Activated T-helper 2 cell treated with anti-CD3 and anti-CD28 coated beads, Interferon-gamma antibody, Interleukin-2, Interleukin-4, amounts not matched to agents 10 μg/mL and 5 μg/mL and 100 μg/mL, durations not matched to agents 14 hours and 24 hours and 36 hours (primary cell): ENCODE results near the gene DNAJC6. TPM values are rescaled to one million over a fixed set of nuclear protein-coding genes. Genes with fewer than 3 reads are reported as not detected.
"Not testable (repeated sequence)": the region's sequence is repeated elsewhere in the genome, so short reads cannot be mapped to it uniquely, and the experiment has no call there.

Experiments used
- DNase-seq: peaks from one replicate; pipeline ENCODE4 v3.0.0; 2021; ENCODE audit warnings: low spot score
- H3K27ac Mint-ChIP-seq: one replicate; pipeline ENCODE4 v1.8.0; 2021; ENCODE audit warnings: mixed read lengths
- H3K27me3 Mint-ChIP-seq: one replicate; pipeline ENCODE4 v1.8.0; 2021; ENCODE audit warnings: low read depth, mixed read lengths
- H3K36me3 Mint-ChIP-seq: one replicate; pipeline ENCODE4 v1.8.0; 2021; ENCODE audit warnings: low read depth, mixed read lengths
- H3K4me1 Mint-ChIP-seq: one replicate; pipeline ENCODE4 v1.8.0; 2021; ENCODE audit warnings: low read depth, mixed read lengths
- H3K4me3 Mint-ChIP-seq: one replicate; pipeline ENCODE4 v1.8.0; 2021; ENCODE audit warnings: low read depth, mild to moderate bottlenecking, moderate library complexity, mixed read lengths
- H3K9me3 Mint-ChIP-seq: one replicate; pipeline ENCODE4 v1.8.0; 2021; ENCODE audit warnings: mixed read lengths
- intact Hi-C: fragments of 100-400 bp; cut with micrococcal nuclease; formaldehyde crosslinking; loops from one replicate; pipeline ENCODE4 v1.15.1; 2023
- total RNA-seq: library from RNA; stranded (reverse); gene quantifications from 2 replicates; pipeline ENCODE4 v1.2.3, GENCODE V29; 2022

Gene DNAJC6
- total RNA-seq, 1 donor from 2014 or later, result 1.9 TPM

- H3K4me3 Mint-ChIP-seq, result no peak overlapping the region
- peaks cover 35% of the 10 kb centered on the region for H3K27me3 Mint-ChIP-seq
- no peak for DNase-seq
- intact Hi-C loops, result no loop called here
- H3K36me3 Mint-ChIP-seq, result no peaks in the 10 kb centered on the region
- H3K9me3 Mint-ChIP-seq, result no peaks in the 10 kb centered on the region
- no peak overlapping the region for H3K27ac Mint-ChIP-seq
- no peaks in the 10 kb centered on the region for H3K4me1 Mint-ChIP-seq
Measured at GRCh38 chr1:65276197-65276939, 33.0 kb upstream of the DNAJC6 start.

GRCh38 chr1:65277605-65278347 is 31.6 kb upstream of the DNAJC6 start:
- Mint-ChIP-seq H3K4me1 (no peaks in the 10 kb centered on the region), H3K9me3 (no peaks in the 10 kb centered on the region)

GRCh38 chr1:65278376-65279069 is 30.8 kb upstream of the DNAJC6 start:
- Mint-ChIP-seq H3K27ac (no peak overlapping the region), H3K9me3 (no peaks in the 10 kb centered on the region), H3K4me1 (no peaks in the 10 kb centered on the region), H3K36me3 (no peaks in the 10 kb centered on the region), H3K27me3 (peaks cover 28% of the 10 kb centered on the region), H3K4me3 (no peak overlapping the region)
- intact Hi-C loops, result no loop called here
- DNase-seq, result no peak

More at GRCh38 chr1:65277605-65278347, 31.6 kb upstream of the DNAJC6 start:
- intact Hi-C loops, result no loop called here
- H3K27ac Mint-ChIP-seq, result no peak overlapping the region
- DNase-seq, result no peak
- H3K27me3 Mint-ChIP-seq, result peaks cover 29% of the 10 kb centered on the region
- H3K4me3 Mint-ChIP-seq, result no peak overlapping the region
- no peaks in the 10 kb centered on the region for H3K36me3 Mint-ChIP-seq

- no peak overlapping the region for H3K27ac Mint-ChIP-seq
- H3K4me1 Mint-ChIP-seq, result no peaks in the 10 kb centered on the region
- peaks cover 25% of the 10 kb centered on the region for H3K27me3 Mint-ChIP-seq
- H3K36me3 Mint-ChIP-seq, result no peaks in the 10 kb centered on the region
- H3K9me3 Mint-ChIP-seq, result no peaks in the 10 kb centered on the region
- intact Hi-C loops, result no loop called here
- no peak overlapping the region for H3K4me3 Mint-ChIP-seq
- no peak for DNase-seq
Measured at GRCh38 chr1:65279070-65279779, 30.1 kb upstream of the DNAJC6 start.

- DNase-seq, result no peak
- no peak overlapping the region for H3K4me3 Mint-ChIP-seq
- H3K4me1 Mint-ChIP-seq, result no peaks in the 10 kb centered on the region
- peaks cover 14% of the 10 kb centered on the region for H3K27me3 Mint-ChIP-seq
- no peaks in the 10 kb centered on the region for H3K36me3 Mint-ChIP-seq
- intact Hi-C loops, result no loop called here
- H3K27ac Mint-ChIP-seq, result no peak overlapping the region
- no peaks in the 10 kb centered on the region for H3K9me3 Mint-ChIP-seq
Measured at GRCh38 chr1:65281846-65282245, 27.5 kb upstream of the DNAJC6 start.

- intact Hi-C loops, result no loop called here
- Mint-ChIP-seq H3K9me3 (no peaks in the 10 kb centered on the region), H3K4me3 (no peak overlapping the region), H3K36me3 (no peaks in the 10 kb centered on the region), H3K27me3 (no peaks in the 10 kb centered on the region), H3K4me1 (no peaks in the 10 kb centered on the region), H3K27ac (no peak overlapping the region)
- no peak for DNase-seq
Measured at GRCh38 chr1:65284229-65284628, 25.1 kb upstream of the DNAJC6 start.

GRCh38 chr1:65289449-65289848 is 19.9 kb upstream of the DNAJC6 start:
- no peaks in the 10 kb centered on the region for H3K9me3 Mint-ChIP-seq
- intact Hi-C loops, result no loop called here
- H3K36me3 Mint-ChIP-seq, result no peaks in the 10 kb centered on the region
- no peak for DNase-seq
- H3K4me3 Mint-ChIP-seq, result no peak overlapping the region
- no peak overlapping the region for H3K27ac Mint-ChIP-seq
- peaks cover 1% of the 10 kb centered on the region for H3K27me3 Mint-ChIP-seq
- H3K4me1 Mint-ChIP-seq, result no peaks in the 10 kb centered on the region

GRCh38 chr1:65291818-65292217 is 17.5 kb upstream of the DNAJC6 start:
- H3K27me3 Mint-ChIP-seq, H3K36me3 Mint-ChIP-seq, H3K27ac Mint-ChIP-seq, H3K9me3 Mint-ChIP-seq, H3K4me3 Mint-ChIP-seq, DNase-seq, intact Hi-C loops, H3K4me1 Mint-ChIP-seq: not testable (repeated sequence)

- H3K36me3 Mint-ChIP-seq, result no peaks in the 10 kb centered on the region
- no peak overlapping the region for H3K4me3 Mint-ChIP-seq
- no peak overlapping the region for H3K27ac Mint-ChIP-seq
- DNase-seq, result no peak
- H3K9me3 Mint-ChIP-seq, result no peaks in the 10 kb centered on the region
- no peaks in the 10 kb centered on the region for H3K4me1 Mint-ChIP-seq
- H3K27me3 Mint-ChIP-seq, result peaks cover 10% of the 10 kb centered on the region
- intact Hi-C loops, result no loop called here
Measured at GRCh38 chr1:65292861-65293593, 16.3 kb upstream of the DNAJC6 start.

GRCh38 chr1:65297706-65298105 is 11.6 kb upstream of the DNAJC6 start:
- no peaks in the 10 kb centered on the region for H3K36me3 Mint-ChIP-seq
- intact Hi-C loops, result no loop called here
- peaks cover 11% of the 10 kb centered on the region for H3K27me3 Mint-ChIP-seq
- DNase-seq, result no peak
- H3K27ac Mint-ChIP-seq, result no peak overlapping the region
- H3K4me3 Mint-ChIP-seq, result no peak overlapping the region
- no peaks in the 10 kb centered on the region for H3K4me1 Mint-ChIP-seq
- no peaks in the 10 kb centered on the region for H3K9me3 Mint-ChIP-seq

- DNase-seq, result no peak
- no peak overlapping the region for H3K27ac Mint-ChIP-seq
- no peaks in the 10 kb centered on the region for H3K36me3 Mint-ChIP-seq
- H3K27me3 Mint-ChIP-seq, result peaks cover 11% of the 10 kb centered on the region
- no peaks in the 10 kb centered on the region for H3K9me3 Mint-ChIP-seq
- no peak overlapping the region for H3K4me3 Mint-ChIP-seq
- H3K4me1 Mint-ChIP-seq, result no peaks in the 10 kb centered on the region
- intact Hi-C loops, result no loop called here
Measured at GRCh38 chr1:65299328-65299727, 10.0 kb upstream of the DNAJC6 start.

- Mint-ChIP-seq H3K9me3 (no peaks in the 10 kb centered on the region), H3K4me1 (peaks cover 6% of the 10 kb centered on the region), H3K36me3 (no peaks in the 10 kb centered on the region), H3K4me3 (no peak overlapping the region), H3K27ac (no peak overlapping the region), H3K27me3 (peaks cover 43% of the 10 kb centered on the region)
- DNase-seq, result no peak
- intact Hi-C loops, result loop anchor here (2.0 kb wide), 1 partner anchor 44 kb away; no protein-coding TSS in a partner anchor
Measured at GRCh38 chr1:65308781-65309303, 501 bp upstream of the DNAJC6 start.
